ENCODE measurements around the gene TEX264. TPM values are rescaled to one million over a fixed set of nuclear protein-coding genes. Genes with fewer than 3 reads are reported as not detected.
A peak's percentile ranks its signal among the peaks of the same experiment; 100 is the strongest.
"Not testable (repeated sequence)": the region's sequence is repeated elsewhere in the genome, so short reads cannot be mapped to it uniquely, and the experiment has no call there.

The TEX264 gene
- 65.4 and 75.5 TPM in 2 replicates for total RNA-seq (2014; rRNA removed; shearing (Covaris generic))

GRCh38 chr3:51670823-51671733 lies at the start of gene TEX264:
Gene TEX264 (plus strand): TSS chr3:51671252. CDS start chr3:51674305, 3,053 bp downstream.
- DNase-seq (ENCODE audit: low spot score): peak; percentile 58

GRCh38 chr3:51622413-51622812 lies 48.6 kb upstream of the TEX264 start:
- DNase-seq (ENCODE audit: low spot score): peak; percentile 2

DNA sequence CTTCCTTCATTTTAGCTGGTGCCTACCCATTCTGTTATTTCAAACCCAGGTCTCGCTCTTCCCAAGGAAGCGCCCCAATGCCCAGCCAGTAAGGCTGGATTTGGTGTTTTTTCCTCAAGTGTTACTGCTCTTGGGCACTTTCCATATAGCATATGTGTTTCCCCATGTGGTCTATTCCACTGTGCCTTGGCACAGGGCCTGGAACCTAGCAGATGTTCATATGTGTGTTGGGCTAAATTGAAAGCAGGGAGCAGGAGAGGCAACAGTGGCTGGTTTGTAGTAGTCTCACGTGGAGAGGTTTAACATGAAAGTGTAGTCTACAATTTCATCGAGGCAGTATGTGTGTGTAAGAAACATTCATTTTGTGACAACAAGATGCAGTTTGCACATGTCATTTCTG lies 48.2 kb upstream of the TEX264 start:
- DNase-seq (ENCODE audit: low spot score): no peak

DNA sequence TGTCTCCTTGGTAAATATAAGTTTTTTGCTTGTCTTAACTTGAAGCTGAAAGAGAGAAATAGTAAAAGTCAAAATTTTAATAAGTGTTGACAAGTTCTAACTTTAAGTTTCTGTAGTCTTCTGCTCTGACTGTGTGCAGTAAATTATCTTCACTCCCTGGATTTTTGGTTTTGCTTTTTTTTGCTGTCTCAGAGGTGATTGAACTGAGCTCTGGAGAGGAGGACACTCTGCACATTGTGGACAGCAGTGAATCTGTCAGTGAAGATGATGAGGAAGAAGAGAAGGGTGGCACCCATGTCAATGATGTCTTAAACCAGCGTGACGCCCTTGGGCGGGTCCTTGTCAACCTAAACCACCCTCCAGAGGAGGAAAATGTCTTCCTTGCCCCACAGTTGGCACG lies 40.5 kb upstream of the TEX264 start:
- no peak for DNase-seq (ENCODE audit: low spot score)

- no peak for DNase-seq (ENCODE audit: low spot score)
Observed at GRCh38 chr3:51637144-51637940, 33.7 kb upstream of the TEX264 start.

GRCh38 chr3:51637941-51638471 lies 33.0 kb upstream of the TEX264 start:
- DNase-seq (ENCODE audit: low spot score): peak; percentile 59

DNA sequence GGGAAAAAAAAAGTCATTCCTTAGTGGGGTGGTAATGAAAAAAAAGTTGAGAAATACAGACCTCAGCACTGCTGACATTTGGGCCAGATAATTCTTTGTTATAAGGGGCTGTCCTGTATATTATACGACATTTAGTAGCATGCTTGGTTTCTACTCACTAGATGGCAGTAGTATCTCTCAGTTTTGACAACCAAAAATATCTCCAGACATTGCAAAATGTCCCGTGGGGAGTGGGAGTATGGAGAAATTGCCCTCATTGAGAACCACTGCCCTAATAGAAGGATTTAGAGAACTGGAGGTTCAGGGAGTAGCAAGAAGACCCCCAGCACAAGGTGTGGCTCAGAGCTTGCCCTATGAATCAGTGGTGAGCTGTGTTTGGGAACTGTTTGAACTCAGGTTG lies 28.6 kb upstream of the TEX264 start:
- no peak for DNase-seq (ENCODE audit: low spot score)

- peak; percentile 22 for DNase-seq (ENCODE audit: low spot score)
Observed at GRCh38 chr3:51646091-51646490, 25.0 kb upstream of the TEX264 start.

- DNase-seq (ENCODE audit: low spot score): not testable (repeated sequence)
Observed at GRCh38 chr3:51652103-51652502, 18.9 kb upstream of the TEX264 start.

DNA sequence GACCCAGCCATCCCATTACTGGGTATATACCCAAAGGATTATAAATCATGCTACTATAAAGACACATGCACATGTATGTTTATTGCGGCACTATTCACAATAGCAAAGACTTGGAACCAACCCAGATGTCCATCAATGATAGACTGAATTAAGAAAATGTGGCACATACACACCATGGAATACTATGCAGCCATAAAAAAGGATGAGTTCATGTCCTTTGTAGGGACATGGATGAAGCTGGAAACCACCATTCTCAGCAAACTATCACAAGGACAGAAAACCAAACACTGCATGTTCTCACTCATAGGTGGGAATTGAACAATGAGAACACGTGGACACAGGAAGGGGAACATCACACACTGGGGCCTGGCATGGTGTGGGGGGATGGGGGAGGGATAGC lies 17.6 kb upstream of the TEX264 start:
- DNase-seq (ENCODE audit: low spot score): not testable (repeated sequence)

- DNase-seq (ENCODE audit: low spot score): no peak
Observed at GRCh38 chr3:51657234-51657633, 13.8 kb upstream of the TEX264 start.

- DNase-seq (ENCODE audit: low spot score): no peak
Observed at GRCh38 chr3:51659942-51660341, 11.1 kb upstream of the TEX264 start.

- DNase-seq (ENCODE audit: low spot score): no peak
Observed at GRCh38 chr3:51662456-51662855, 8.6 kb upstream of the TEX264 start.

DNA sequence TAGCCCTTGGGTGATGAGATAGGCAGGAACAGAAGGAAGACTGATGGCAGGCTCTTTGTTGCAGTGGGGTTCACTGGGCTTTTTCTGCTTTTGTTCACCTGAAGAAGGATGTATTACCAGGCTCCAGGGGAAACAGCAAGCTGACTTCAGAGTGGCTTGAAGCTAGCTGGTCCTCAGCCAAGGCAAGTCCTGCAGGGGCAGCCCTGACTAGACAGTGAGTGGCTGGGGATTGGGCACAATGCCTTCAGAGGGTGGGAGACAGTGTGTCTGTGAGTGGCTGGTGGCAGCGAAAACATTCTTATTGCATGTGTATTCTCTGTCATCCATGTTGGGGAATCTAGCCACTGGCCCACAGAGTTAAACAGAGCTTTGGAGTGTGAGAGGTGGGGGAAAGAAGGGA lies 2.3 kb upstream of the TEX264 start:
- DNase-seq (ENCODE audit: low spot score): no peak

- peak; percentile 80 for DNase-seq (ENCODE audit: low spot score)
Observed at GRCh38 chr3:51669241-51670052, 1.6 kb upstream of the TEX264 start.

- no peak for DNase-seq (ENCODE audit: low spot score)
Observed at GRCh38 chr3:51670053-51670822, 814 bp upstream of the TEX264 start.

DNA sequence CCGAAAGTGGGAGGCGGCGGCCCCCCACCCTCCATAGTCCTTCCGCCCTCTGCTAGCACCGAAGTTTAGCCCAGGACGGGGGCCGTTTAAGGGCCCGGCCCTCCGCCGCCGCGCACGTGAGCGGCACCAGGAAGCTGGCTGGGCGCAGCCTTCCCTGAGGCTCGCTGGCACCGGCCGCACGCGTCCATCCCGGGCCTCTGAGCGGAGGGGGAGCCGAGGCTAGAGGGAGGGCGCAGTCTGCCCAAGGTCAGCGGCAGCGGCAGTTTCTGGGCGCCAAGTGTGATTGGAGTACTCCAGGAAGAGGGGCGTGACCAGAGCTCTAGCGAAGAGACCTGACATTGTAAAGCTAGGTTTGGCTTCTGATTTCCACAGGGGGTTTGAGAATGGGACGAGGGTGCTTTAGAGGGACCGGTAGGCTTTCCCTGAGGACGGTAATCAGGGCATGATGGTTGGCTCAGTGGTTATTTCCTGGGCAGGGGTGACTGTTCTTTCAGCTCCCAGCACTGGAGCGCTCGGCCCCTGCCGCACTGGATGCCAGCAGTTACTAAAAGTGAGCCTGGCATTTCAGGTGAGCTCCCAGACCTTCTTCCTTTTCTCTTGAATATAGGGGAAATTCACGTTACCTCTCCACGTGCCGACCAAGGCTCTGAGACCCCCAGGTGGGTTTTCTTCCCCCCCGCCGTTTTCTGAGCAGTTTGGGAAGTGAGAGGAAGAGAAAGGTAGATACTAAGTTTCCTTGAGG lies 853 bp downstream of the TEX264 start:
- peak; percentile 38 for DNase-seq (ENCODE audit: low spot score)

GRCh38 chr3:51673181-51673801 lies 2.2 kb downstream of the TEX264 start:
- DNase-seq (ENCODE audit: low spot score): no peak

DNA sequence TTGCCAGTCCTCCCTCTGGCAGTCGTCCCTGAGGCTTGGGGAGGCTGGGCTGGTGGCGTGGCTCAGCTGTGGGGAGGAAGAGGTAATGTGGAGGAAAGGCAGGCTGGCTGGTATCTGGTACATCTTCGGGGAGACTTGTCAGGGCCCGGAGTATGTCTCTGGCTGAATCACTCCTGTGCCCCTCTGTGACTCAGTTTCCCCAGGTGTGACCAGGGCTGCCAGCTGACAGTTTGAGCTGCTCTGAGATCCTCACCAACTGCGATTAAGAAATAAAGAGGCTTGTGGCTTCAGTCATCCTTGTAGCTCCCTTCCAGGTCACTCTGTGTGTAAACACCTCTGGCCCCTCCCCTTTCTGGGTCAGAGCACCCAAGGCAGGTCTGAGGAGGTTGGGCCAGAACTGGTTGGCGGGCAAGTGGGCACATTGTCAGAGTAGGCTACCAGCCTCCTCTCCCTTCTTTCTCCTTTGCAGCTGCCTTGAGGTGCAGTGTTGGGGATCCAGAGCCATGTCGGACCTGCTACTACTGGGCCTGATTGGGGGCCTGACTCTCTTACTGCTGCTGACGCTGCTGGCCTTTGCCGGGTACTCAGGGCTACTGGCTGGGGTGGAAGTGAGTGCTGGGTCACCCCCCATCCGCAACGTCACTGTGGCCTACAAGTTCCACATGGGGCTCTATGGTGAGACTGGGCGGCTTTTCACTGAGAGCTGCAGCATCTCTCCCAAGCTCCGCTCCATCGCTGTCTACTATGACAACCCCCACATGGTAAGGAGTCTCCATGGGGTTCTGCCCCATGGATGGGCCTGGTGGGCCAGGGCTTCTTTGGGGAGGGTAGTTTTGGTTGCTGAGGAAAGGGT lies 3.0 kb downstream of the TEX264 start:
- no peak for DNase-seq (ENCODE audit: low spot score)
